Measurements from ENCODE around the gene CALHM3.

The CALHM3 gene

GRCh38 chr10:103502849-103503660, 24.0 kb upstream of the CALHM3 start:
- in situ Hi-C loops (cut with MboI; ENCODE audit: low sequenced_read_pairs): no loop called here

- in situ Hi-C loops (cut with MboI; ENCODE audit: low sequenced_read_pairs): no loop called here
Measured at GRCh38 chr10:103501186-103501585, 22.1 kb upstream of the CALHM3 start.

- in situ Hi-C loops (cut with MboI; ENCODE audit: low sequenced_read_pairs): no loop called here
Measured at GRCh38 chr10:103500481-103500880, 21.4 kb upstream of the CALHM3 start.

GRCh38 chr10:103499881-103500280, 20.8 kb upstream of the CALHM3 start:
- in situ Hi-C loops (cut with MboI; ENCODE audit: low sequenced_read_pairs): loop anchor here (25.0 kb wide), 1 partner anchor 588 kb away; the partner anchor contains the start of gene CNNM2

GRCh38 chr10:103498936-103499638, 20.0 kb upstream of the CALHM3 start:
- in situ Hi-C loops (cut with MboI; ENCODE audit: low sequenced_read_pairs): loop anchor here (25.0 kb wide), 1 partner anchor 587 kb away; the partner anchor contains the start of gene CNNM2

GRCh38 chr10:103497161-103497915, 18.3 kb upstream of the CALHM3 start:
- in situ Hi-C loops (cut with MboI; ENCODE audit: low sequenced_read_pairs): loop anchor here (25.0 kb wide), 1 partner anchor 585 kb away; the partner anchor contains the start of gene CNNM2

GRCh38 chr10:103495321-103495720, 16.3 kb upstream of the CALHM3 start:
- in situ Hi-C loops (cut with MboI; ENCODE audit: low sequenced_read_pairs): loop anchor here (25.0 kb wide), 1 partner anchor 583 kb away; the partner anchor contains the start of gene CNNM2

- in situ Hi-C loops (cut with MboI; ENCODE audit: low sequenced_read_pairs): loop anchor here (25.0 kb wide), 1 partner anchor 582 kb away; the partner anchor contains the start of gene CNNM2
Measured at GRCh38 chr10:103493916-103494877, 15.2 kb upstream of the CALHM3 start.

GRCh38 chr10:103493362-103493915, 14.4 kb upstream of the CALHM3 start, which contains the start of gene NEURL1:
Gene NEURL1, plus strand, starts transcription at chr10:103493705. Its CDS starts 683 bp downstream, at chr10:103494388.
- in situ Hi-C loops (cut with MboI; ENCODE audit: low sequenced_read_pairs): loop anchor here (25.0 kb wide), 1 partner anchor 581 kb away; the partner anchor contains the start of gene CNNM2

GRCh38 chr10:103492655-103493261, 13.7 kb upstream of the CALHM3 start:
- in situ Hi-C loops (cut with MboI; ENCODE audit: low sequenced_read_pairs): loop anchor here (25.0 kb wide), 1 partner anchor 580 kb away; the partner anchor contains the start of gene CNNM2

GRCh38 chr10:103491729-103492364, 12.8 kb upstream of the CALHM3 start:
- in situ Hi-C loops (cut with MboI; ENCODE audit: low sequenced_read_pairs): loop anchor here (25.0 kb wide), 1 partner anchor 580 kb away; the partner anchor contains the start of gene CNNM2

GRCh38 chr10:103490986-103491314, 11.9 kb upstream of the CALHM3 start:
- in situ Hi-C loops (cut with MboI; ENCODE audit: low sequenced_read_pairs): loop anchor here (25.0 kb wide), 1 partner anchor 579 kb away; the partner anchor contains the start of gene CNNM2

- in situ Hi-C loops (cut with MboI; ENCODE audit: low sequenced_read_pairs): loop anchor here (25.0 kb wide), 1 partner anchor 575 kb away; the partner anchor contains the start of gene CNNM2
Measured at GRCh38 chr10:103487410-103487708, 8.3 kb upstream of the CALHM3 start.

GRCh38 chr10:103486635-103487409, 7.8 kb upstream of the CALHM3 start:
- in situ Hi-C loops (cut with MboI; ENCODE audit: low sequenced_read_pairs): loop anchor here (25.0 kb wide), 1 partner anchor 575 kb away; the partner anchor contains the start of gene CNNM2

- in situ Hi-C loops (cut with MboI; ENCODE audit: low sequenced_read_pairs): loop anchor here (5.0 to 25.0 kb wide), 2 partner anchors 65 to 570 kb away; partner anchors contain the start of gene CNNM2
Measured at GRCh38 chr10:103481974-103482531, 3.0 kb upstream of the CALHM3 start.

GRCh38 chr10:103480521-103480920, 1.5 kb upstream of the CALHM3 start:
- in situ Hi-C loops (cut with MboI; ENCODE audit: low sequenced_read_pairs): loop anchor here (5.0 to 25.0 kb wide), 2 partner anchors 63 to 568 kb away; partner anchors contain the start of gene CNNM2

GRCh38 chr10:103478671-103479070, 369 bp downstream of the CALHM3 start:
- in situ Hi-C loops (cut with MboI; ENCODE audit: low sequenced_read_pairs): loop anchor here (25.0 kb wide), 1 partner anchor 566 kb away; the partner anchor contains the start of gene CNNM2
